Erythroblast (primary cell): ENCODE data around the gene SMIM34.
"Not testable (repeated sequence)": the region's sequence is repeated elsewhere in the genome, so short reads cannot be mapped to it uniquely, and the experiment has no call there.

Experiments used
- GATA1 ChIP-seq: IDR thresholded peaks from 2 replicates; pipeline ENCODE4 v1.6.1; 2011; ENCODE audit warnings: low read depth, mild to moderate bottlenecking, control low read depth, low read length, moderate library complexity
- POLR2A ChIP-seq: IDR thresholded peaks from 2 replicates; pipeline ENCODE4 v1.6.1; 2011; ENCODE audit warnings: mild to moderate bottlenecking, low read length

GRCh38 chr21:34458266-34458665 lies 34.5 kb upstream of the SMIM34 start:
- TF ChIP-seq POLR2A, GATA1: not testable (repeated sequence)
